HG03469 (cell line): ENCODE data around the gene SLC35F3.
A peak's percentile ranks its signal among the peaks of the same experiment; 100 is the strongest.

Experiments used
- ATAC-seq: cut with Tn5 transposase; IDR thresholded peaks from one replicate; pipeline ENCODE4 v1.9.1; 2021; ENCODE audit warnings: mild to moderate bottlenecking, moderate library complexity, moderate number of reproducible peaks; ENCODE audit not compliant: unreplicated experiment

The SLC35F3 gene

DNA sequence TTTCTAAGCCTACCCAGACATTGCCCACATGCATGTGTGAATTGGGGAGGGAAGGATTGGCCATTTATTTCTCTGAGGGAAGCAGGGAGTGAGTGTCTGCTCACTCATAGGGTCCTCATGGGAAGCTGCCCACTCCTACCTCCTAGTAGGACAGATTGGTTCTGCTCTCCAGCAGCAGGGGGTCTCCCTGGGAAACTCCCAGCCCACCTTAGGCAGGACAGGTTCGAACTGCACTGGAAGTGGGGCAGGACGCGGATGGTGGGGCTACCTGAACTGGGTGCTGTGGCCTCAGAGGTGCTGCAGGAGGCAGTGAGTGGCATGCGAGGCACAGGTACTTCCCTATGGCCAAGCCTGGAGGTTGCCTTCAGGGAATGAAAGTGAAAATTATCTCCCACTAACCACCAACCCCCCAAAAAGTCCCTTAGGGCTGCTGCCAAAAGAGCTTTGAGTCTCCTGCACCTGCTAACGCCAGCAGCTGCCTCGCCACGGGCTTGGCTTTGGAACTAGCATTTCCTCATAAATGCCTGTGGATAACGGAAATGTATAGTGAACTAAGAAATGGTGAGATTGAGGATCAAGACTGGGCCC is 311.7 kb downstream of the SLC35F3 start:
- ATAC-seq, result peak; percentile 36

- ATAC-seq, result no peak
Measured at GRCh38 chr1:234217316-234217840, 312.9 kb downstream of the SLC35F3 start.

DNA sequence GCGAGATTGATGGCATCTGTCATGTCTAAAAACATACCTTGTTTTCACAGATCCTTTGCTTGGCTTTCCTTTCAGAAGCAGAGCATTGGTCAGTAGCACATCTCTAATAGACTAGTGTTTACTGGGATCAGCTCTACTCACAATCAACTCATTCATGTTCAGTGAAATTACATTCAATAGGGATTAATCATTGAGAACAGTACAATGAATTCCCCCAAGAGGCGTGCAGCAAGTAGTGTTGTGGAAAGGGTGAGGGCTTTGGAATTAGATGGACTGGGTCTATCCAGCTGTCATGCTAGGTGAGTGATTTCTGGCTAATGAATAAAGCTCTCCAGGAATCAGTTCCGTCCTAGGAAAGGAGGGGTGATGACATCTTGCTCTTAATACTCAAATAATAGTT is 313.6 kb downstream of the SLC35F3 start:
- no peak for ATAC-seq

GRCh38 chr1:234219711-234220110 is 315.2 kb downstream of the SLC35F3 start:
- no peak for ATAC-seq

DNA sequence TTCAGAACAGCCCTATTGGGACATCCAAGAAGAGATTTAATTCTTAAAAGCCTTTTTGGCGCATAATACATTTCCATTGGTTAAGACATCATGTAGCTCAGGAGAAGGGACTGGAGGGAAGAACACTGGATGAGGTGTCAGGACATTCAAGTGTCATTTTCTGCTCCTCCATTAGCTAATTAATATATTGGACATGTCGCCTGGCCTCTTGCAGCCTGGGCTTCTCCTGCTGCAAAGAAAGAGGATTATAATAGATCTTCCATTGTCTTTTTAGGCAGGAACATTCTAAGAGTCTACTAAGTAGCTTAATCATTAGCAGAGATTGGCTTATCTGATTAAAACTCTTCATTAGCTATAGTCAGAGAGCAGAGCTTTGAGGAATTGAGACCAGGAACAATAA is 317.1 kb downstream of the SLC35F3 start:
- no peak for ATAC-seq

DNA sequence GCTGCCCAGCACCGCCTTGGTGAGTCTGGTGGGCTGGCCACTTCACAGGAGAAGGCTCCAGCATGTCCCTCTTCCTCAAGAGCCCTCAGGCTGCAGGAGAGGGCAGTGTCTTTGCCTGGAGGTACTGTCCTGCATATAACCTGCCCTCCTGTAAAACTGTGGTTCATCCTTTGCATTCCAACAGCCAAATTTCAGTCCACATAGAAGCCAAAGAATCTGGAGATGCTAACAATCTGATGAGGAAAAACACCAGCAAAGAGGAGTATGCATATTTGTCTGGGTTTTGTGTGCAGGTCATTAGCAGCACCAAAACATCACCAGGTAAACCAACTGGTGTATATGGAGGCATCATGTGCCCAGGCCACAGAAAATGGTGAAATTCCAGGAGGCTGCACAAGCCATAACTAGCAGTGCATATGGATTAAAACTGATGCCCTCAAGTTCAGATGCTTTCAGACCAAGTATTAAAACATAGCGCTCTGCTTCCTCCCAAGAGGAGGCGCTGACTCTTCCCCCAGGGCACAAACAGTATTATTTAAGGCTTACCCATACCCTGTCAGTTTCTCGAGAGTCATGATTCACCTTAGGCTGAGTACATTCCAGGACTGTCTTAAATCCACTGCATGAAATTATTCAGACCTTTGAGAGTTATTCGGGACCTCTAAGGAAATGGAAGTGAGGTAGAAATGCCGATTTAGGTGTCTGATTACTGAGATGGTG is 318.2 kb downstream of the SLC35F3 start:
- no peak for ATAC-seq

GRCh38 chr1:234226113-234226818 is 321.8 kb downstream of the SLC35F3 start:
- no peak for ATAC-seq

GRCh38 chr1:234226819-234227165 is 322.3 kb downstream of the SLC35F3 start:
- no peak for ATAC-seq

GRCh38 chr1:234229581-234230387 is 325.3 kb downstream of the SLC35F3 start:
- no peak for ATAC-seq

DNA sequence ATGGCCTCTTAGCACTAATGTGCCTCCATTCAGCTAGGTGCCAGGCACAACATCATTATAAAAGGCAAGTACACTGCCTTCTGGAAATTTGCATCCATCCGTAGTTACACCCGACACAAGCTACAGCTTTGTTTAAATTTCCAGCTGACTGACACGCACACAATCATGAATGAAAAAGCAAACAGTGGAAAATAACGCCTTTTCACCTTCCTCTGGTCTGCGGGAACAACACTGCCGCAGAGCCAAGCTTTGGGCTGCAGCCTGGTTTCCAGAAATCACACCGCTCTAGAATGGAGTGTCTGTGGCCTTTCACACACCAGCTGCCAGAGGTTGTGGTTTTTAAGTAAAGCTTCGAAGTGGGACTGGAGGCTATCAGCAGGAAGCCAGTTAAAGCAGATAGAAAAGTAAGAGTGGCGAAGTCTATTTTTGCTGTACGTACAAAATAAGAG is 326.0 kb downstream of the SLC35F3 start:
- ATAC-seq, result no peak

DNA sequence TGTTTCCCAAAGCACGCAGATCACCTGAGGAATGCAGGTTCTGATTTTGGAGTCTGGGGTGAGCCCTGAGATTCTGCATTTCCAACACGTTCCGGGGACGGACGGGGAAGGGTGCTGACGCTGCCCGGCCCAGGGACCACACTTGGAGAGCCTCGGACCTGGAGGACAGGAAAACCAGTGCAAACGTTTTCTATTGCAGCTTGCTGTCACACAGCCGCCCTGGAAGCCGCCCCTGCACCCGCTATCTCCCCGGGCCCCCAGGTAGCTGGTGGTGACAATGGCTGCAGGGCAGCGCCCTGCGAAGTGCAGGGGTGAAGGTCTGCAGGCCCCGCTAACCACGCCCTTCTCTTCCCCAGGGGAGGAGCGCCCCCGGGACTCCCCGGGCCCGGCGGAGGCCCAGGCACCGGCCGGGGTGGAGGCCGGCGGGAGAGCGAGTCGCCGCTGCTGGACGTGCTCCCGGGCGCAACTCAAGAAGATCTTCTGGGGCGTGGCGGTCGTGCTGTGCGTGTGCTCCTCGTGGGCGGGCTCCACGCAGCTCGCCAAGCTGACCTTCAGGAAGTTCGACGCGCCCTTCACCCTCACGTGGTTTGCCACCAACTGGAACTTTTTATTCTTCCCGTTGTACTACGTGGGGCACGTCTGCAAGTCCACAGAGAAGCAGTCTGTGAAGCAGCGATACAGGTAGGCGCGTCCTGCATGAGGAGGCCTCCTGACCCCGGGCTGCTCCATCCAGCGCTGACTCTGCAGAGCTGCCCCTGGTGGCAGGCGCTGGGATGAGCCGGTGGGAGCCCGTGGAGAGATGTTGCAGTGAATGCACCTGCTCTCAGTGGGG is 326.8 kb downstream of the SLC35F3 start:
- ATAC-seq, result no peak

DNA sequence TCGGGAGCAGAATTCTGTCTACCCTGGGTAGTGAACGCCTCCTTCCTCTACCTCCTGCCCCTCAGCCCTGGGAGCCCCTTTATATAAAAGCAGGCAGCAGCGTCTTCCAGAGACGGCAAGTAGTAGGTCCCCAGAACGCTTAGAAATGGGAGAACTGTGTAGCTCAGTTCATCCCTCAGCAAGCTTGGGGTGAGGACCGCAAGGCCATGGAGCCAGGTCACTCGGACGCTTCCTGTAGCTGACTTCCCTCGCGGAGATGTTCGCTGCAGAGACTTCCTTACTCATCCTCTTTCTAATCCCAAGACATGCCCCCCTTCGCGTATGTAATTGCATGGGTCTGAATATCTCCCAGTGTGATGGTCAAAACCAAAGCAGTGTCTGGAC is 327.4 kb downstream of the SLC35F3 start:
- ATAC-seq, result no peak

- no peak for ATAC-seq
Measured at GRCh38 chr1:234234199-234234598, 329.7 kb downstream of the SLC35F3 start.

- no peak for ATAC-seq
Measured at GRCh38 chr1:234235434-234235881, 331.0 kb downstream of the SLC35F3 start.

GRCh38 chr1:234237393-234237792 is 332.9 kb downstream of the SLC35F3 start:
- no peak for ATAC-seq

GRCh38 chr1:234238060-234238459 is 333.6 kb downstream of the SLC35F3 start:
- ATAC-seq, result no peak

- no peak for ATAC-seq
Measured at GRCh38 chr1:234239515-234239914, 335.0 kb downstream of the SLC35F3 start.

DNA sequence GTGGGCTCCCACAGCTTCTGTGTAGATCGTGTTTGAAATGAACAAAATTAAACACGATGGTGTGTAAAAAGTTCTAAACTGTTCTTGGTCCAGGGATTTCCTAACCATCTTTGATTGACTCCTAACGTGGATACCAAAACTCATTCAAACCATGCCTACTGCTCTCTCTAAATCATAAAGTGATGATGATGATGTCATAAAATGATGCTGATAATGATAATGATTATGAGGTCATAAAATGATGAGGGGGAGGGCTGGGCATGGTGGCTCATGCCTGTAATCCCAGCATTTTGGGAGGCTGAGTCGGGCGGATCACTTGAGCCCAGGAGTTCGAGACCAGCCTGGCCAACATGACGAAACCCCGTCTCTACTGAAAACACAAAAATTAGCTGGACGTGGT is 335.5 kb downstream of the SLC35F3 start:
- ATAC-seq, result no peak

DNA sequence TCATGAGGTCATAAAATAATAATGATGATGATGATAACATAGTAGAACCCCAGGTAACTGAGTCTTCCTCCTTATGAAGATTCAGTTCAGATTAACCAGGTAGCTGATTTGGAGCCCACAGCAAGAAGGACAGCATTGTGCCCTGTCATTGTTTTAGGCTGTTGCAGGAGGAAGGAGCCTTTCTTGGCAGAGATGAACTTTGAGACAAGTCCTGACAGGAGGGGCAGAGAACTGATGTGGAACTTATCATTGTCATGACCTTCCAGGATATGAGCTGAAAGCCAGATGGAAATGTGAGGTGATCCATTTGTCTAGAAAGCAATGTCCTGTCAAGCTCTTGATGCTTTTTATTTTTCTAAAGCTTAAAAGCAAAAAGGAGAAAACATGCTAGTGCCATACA is 336.2 kb downstream of the SLC35F3 start:
- no peak for ATAC-seq

- no peak for ATAC-seq
Measured at GRCh38 chr1:234241941-234242490, 337.5 kb downstream of the SLC35F3 start.
